CD14-positive monocyte (primary cell): Measurements from ENCODE around the gene OSBPL2. TPM values are rescaled to one million over a fixed set of nuclear protein-coding genes. Genes with fewer than 3 reads are reported as not detected.

ENCODE experiments used
- DNase-seq, 3 donors: peaks; one replicate each; pipeline ENCODE4 v3.0.0-alpha.2; 2011 to 2022
- H2AFZ ChIP-seq: 2 replicates; pipeline ENCODE4 v1.6.0; 2012; ENCODE audit warnings: mild to moderate bottlenecking, low read depth, low read length, inconsistent platforms; ENCODE audit not compliant: insufficient read depth, poor library complexity, severe bottlenecking
- H3K27ac ChIP-seq, 2 donors: 1 replicate in 1 of 2; 2 replicates in 1 of 2; pipeline ENCODE4 v1.5.1; 2012 to 2013; ENCODE audit warnings: low read length in 2 of 2, control low read depth in 1 of 2, inconsistent platforms in 1 of 2, low read depth in 1 of 2, mild to moderate bottlenecking in 1 of 2
- H3K27me3 ChIP-seq, 2 donors: one replicate each; pipeline versions ENCODE4 v1.6.0 to v1.6.1; 2011 to 2013; ENCODE audit warnings: low read length in 2 of 2; ENCODE audit not compliant: control insufficient read depth in 2 of 2, insufficient read depth in 2 of 2
- H3K36me3 ChIP-seq, 2 donors: replicated peaks in 1 of 2; 1 replicate in 1 of 2; 2 replicates in 1 of 2; pipeline versions ENCODE4 v1.5.1 to v1.6.1; 2012 to 2013; ENCODE audit warnings: low read length in 2 of 2, control low read depth in 1 of 2, inconsistent platforms in 1 of 2, mild to moderate bottlenecking in 1 of 2; ENCODE audit not compliant: insufficient read depth in 2 of 2, control insufficient read depth in 1 of 2
- H3K4me1 ChIP-seq, 2 donors: 1 replicate in 1 of 2; 2 replicates in 1 of 2; pipeline versions ENCODE4 v1.5.1 to v1.6.1; 2012 to 2013; ENCODE audit warnings: low read length in 2 of 2, control low read depth in 1 of 2, inconsistent platforms in 1 of 2, mild to moderate bottlenecking in 1 of 2, moderate library complexity in 1 of 2; ENCODE audit not compliant: insufficient read depth in 2 of 2, control insufficient read depth in 1 of 2
- H3K4me2 ChIP-seq: replicated peaks from 2 replicates; pipeline ENCODE3; 2012; ENCODE audit warnings: low read length, moderate library complexity, mild to moderate bottlenecking; ENCODE audit not compliant: poor library complexity, severe bottlenecking; ENCODE audit errors: extremely low read depth
- H3K4me3 ChIP-seq, 3 experiments: fragments of 200-600 bp in 1 of 3; sonication (generic) in 1 of 3; replicated peaks in 1 of 3; 1 replicate in 2 of 3; 2 replicates in 1 of 3; pipeline ENCODE4 v1.5.1; 2011 to 2013; ENCODE audit warnings: low read length in 3 of 3, mild to moderate bottlenecking in 3 of 3, control low read depth in 2 of 3, low read depth in 2 of 3, inconsistent platforms in 1 of 3, moderate library complexity in 1 of 3
- H3K79me2 ChIP-seq: 2 replicates; pipeline ENCODE4 v1.6.0; 2012; ENCODE audit warnings: mild to moderate bottlenecking, control low read depth, inconsistent platforms, low read length, moderate library complexity; ENCODE audit not compliant: insufficient read depth
- H3K9ac ChIP-seq: 2 replicates; pipeline ENCODE4 v1.6.0; 2017; ENCODE audit warnings: low read length, mild to moderate bottlenecking; ENCODE audit not compliant: insufficient read depth, poor library complexity, severe bottlenecking
- H3K9me3 ChIP-seq, 2 donors: replicated peaks in 1 of 2; 1 replicate in 1 of 2; 2 replicates in 1 of 2; pipeline versions ENCODE4 v1.5.1 to v1.6.1; 2012 to 2013; ENCODE audit warnings: low read length in 2 of 2, control low read depth in 1 of 2; ENCODE audit not compliant: control insufficient read depth in 1 of 2, insufficient read depth in 1 of 2
- H4K20me1 ChIP-seq: 2 replicates; pipeline ENCODE4 v1.6.0; 2012; ENCODE audit warnings: mild to moderate bottlenecking, low read length, control low read depth, moderate library complexity; ENCODE audit not compliant: insufficient read depth
- H3K27ac Mint-ChIP-seq, 7 donors: one replicate each; pipeline ENCODE4 v1.8.0; 2020; ENCODE audit warnings: mild to moderate bottlenecking in 7 of 7, mixed read lengths in 7 of 7, moderate library complexity in 6 of 7, inconsistent platforms in 2 of 7
- H3K27me3 Mint-ChIP-seq, 3 donors: one replicate each; pipeline ENCODE4 v1.8.0; 2021 to 2022; ENCODE audit warnings: low read depth in 3 of 3, mild to moderate bottlenecking in 3 of 3, mixed read lengths in 3 of 3, moderate library complexity in 3 of 3, inconsistent platforms in 1 of 3
- H3K36me3 Mint-ChIP-seq, 2 donors: one replicate each; pipeline ENCODE4 v1.8.0; 2020; ENCODE audit warnings: mixed read lengths in 2 of 2, inconsistent platforms in 1 of 2, mild to moderate bottlenecking in 1 of 2
- H3K4me1 Mint-ChIP-seq: one replicate; pipeline ENCODE4 v1.8.0; 2020; ENCODE audit warnings: mild to moderate bottlenecking, mixed read lengths
- H3K4me3 Mint-ChIP-seq, 2 donors: one replicate each; pipeline ENCODE4 v1.8.0; 2020; ENCODE audit warnings: mild to moderate bottlenecking in 2 of 2, mixed read lengths in 2 of 2, moderate library complexity in 1 of 2
- H3K9me3 Mint-ChIP-seq, 7 donors: one replicate each; pipeline ENCODE4 v1.8.0; 2020 to 2022; ENCODE audit warnings: mixed read lengths in 7 of 7, mild to moderate bottlenecking in 6 of 7, moderate library complexity in 6 of 7, inconsistent platforms in 2 of 7
- WGBS: methylation state at CpG from one replicate; pipeline ENCODE4 v1.1.5; 2013; ENCODE audit warnings: missing lambda C conversion rate; ENCODE audit not compliant: insufficient coverage; 5-methylcytosine and 5-hydroxymethylcytosine counted together
- intact Hi-C, 2 donors: fragments of 100-400 bp; cut with micrococcal nuclease; formaldehyde crosslinking; loops; one replicate each; pipeline versions ENCODE4 v1.15.0 to v1.15.1; 2023
- polyA plus RNA-seq, 3 donors: library from polyadenylated mRNA; depleted of rRNA in 1 of 3; unstranded in 2 of 3; stranded (reverse) in 1 of 3; fragments of 300-500 nt in 2 of 3; fragments of >200 nt in 1 of 3; fragmentation: Illumina TruSeq in 2 of 3; gene quantifications; 1 replicate in 2 of 3; 2 replicates in 1 of 3; pipeline ENCODE4 v1.2.3, GENCODE V29; 2012 to 2021
- TF ChIP-seq, protein P1 (sequence below): fragments of 200-600 bp; IDR thresholded peaks from one replicate; pipeline ENCODE4 v1.8.0; 2022; ENCODE audit warnings: antibody characterized with exemption, mild to moderate bottlenecking

Gene OSBPL2
- polyA plus RNA-seq, 3 donors = 12.9 to 29.1 (median 17.9) TPM

DNA sequence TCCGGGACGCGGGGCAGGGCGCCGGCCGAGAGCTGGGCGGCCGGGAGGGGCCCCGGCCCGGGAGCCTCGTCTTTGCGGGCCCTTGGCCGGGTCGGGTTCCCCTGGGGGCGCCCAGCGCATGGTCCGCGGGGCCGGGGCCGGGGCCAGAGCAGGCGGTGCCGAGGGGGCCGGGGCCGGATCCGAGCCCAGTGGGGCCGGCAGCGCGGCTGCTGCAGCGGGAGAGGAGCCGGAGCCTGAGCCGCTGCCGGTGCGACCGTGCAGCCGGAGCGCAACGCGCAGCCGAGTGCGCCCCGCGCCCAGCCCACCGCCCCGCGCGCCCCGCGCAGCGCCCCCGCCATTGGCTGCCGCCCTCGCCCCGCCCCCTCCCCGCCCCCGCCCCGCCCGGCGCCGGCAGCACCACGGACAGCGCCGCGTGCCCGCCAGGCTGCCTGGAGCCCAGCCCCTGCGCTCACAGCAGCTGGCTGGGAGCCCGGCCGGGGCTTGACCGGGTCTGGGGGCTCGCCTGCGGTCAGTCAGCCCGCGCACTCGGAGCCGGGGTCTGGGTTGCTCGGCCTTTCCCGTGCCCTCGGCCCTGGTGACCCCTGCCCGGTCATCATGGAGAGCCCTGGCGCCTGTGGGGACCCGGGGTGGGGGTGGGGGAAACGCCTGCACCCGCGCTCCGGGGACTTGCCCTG, 18.2 kb upstream of the OSBPL2 start, which contains the start of gene HRH3:
TSS of gene HRH3 (minus strand) at position 287 of the 674 bp plus-strand sequence. CDS start 308 bp downstream, outside the sequence.
- H3K27ac Mint-ChIP-seq = no peak within 1 kb of the TSS
- H3K27me3 ChIP-seq = peaks cover 6 to 43% of the 10 kb centered on the region in 2 donors

GRCh38 chr20:62220666-62221568, 17.4 kb upstream of the OSBPL2 start:
- Histone ChIP-seq H3K27me3 (peaks cover 6 to 43% of the 10 kb centered on the region in 2 donors), H3K4me1 (no peaks in the 10 kb centered on the region), H3K79me2 (no peaks in the 10 kb centered on the region), H3K36me3 (no peaks in the 10 kb centered on the region), H2AFZ (no peak overlapping the region), H3K9ac (no peak overlapping the region), H3K9me3 (peaks cover 0 to 3% of the 10 kb centered on the region in 2 donors), H3K4me3 (no peak overlapping the region), H3K4me2 (no peak overlapping the region), H4K20me1 (no peaks in the 10 kb centered on the region), H3K27ac (no peak overlapping the region)
- intact Hi-C loops = no loop called here
- Mint-ChIP-seq H3K4me1 (no peaks in the 10 kb centered on the region), H3K27me3 (peaks cover 33 to 69% (median 61%) of the 10 kb centered on the region in 3 donors), H3K36me3 (no peaks in the 10 kb centered on the region), H3K4me3 (peak overlapping the region in 1 of 2 donors; percentile 86), H3K9me3 (peaks cover 0 to 5% (median 1%) of the 10 kb centered on the region in 7 donors), H3K27ac (no peak overlapping the region)
- TF ChIP-seq, protein P1, sequence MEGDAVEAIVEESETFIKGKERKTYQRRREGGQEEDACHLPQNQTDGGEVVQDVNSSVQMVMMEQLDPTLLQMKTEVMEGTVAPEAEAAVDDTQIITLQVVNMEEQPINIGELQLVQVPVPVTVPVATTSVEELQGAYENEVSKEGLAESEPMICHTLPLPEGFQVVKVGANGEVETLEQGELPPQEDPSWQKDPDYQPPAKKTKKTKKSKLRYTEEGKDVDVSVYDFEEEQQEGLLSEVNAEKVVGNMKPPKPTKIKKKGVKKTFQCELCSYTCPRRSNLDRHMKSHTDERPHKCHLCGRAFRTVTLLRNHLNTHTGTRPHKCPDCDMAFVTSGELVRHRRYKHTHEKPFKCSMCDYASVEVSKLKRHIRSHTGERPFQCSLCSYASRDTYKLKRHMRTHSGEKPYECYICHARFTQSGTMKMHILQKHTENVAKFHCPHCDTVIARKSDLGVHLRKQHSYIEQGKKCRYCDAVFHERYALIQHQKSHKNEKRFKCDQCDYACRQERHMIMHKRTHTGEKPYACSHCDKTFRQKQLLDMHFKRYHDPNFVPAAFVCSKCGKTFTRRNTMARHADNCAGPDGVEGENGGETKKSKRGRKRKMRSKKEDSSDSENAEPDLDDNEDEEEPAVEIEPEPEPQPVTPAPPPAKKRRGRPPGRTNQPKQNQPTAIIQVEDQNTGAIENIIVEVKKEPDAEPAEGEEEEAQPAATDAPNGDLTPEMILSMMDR = no peak
- DNase-seq = no peak
- WGBS = 5% methylated on average over 28 of the region's 46 CpGs

More for the DNA sequence above, 18.2 kb upstream of the OSBPL2 start, which contains the start of gene HRH3:
- Mint-ChIP-seq H3K4me3 (peak within 1 kb of the TSS in 1 of 2 donors; percentile 86), H3K4me1 (no peaks in the 10 kb centered on the region), H3K9me3 (peaks cover 0 to 5% (median 1%) of the 10 kb centered on the region in 7 donors), H3K36me3 (no peaks in the 10 kb centered on the region), H3K27me3 (peaks cover 32 to 67% (median 54%) of the 10 kb centered on the region in 3 donors)
- no peaks in the 10 kb centered on the region for H3K79me2 ChIP-seq
- WGBS = under 1% methylated on average over 78 of the region's 84 CpGs
- intact Hi-C loops = no loop called here
- TF ChIP-seq, protein P1 = no peak
- peaks cover 0 to 3% of the 10 kb centered on the region in 2 donors for H3K9me3 ChIP-seq
- H3K36me3 ChIP-seq = no peaks in the 10 kb centered on the region
- H4K20me1 ChIP-seq = no peaks in the 10 kb centered on the region
- H3K9ac ChIP-seq = no peak within 1 kb of the TSS
- no peak for DNase-seq
- H3K4me2 ChIP-seq = no peak within 1 kb of the TSS
- H3K27ac ChIP-seq = no peak within 1 kb of the TSS
- H3K4me3 ChIP-seq = no peak within 1 kb of the TSS
- no peak within 1 kb of the TSS for H2AFZ ChIP-seq
- no peaks in the 10 kb centered on the region for H3K4me1 ChIP-seq
